Loucy (cell line): Measurements from ENCODE around the gene TBC1D1.

Experiments used
- H2AFZ ChIP-seq: fragments of 200-600 bp; sonication (generic); 2 replicates; pipeline ENCODE4 v1.6.0; 2016; ENCODE audit warnings: antibody characterized with exemption, mild to moderate bottlenecking, low read length, moderate library complexity
- H3F3A ChIP-seq: fragments of 200-600 bp; 2 replicates; pipeline ENCODE4 v1.6.0; 2016; ENCODE audit warnings: antibody characterized with exemption, low read depth, mild to moderate bottlenecking
- H3K27me3 ChIP-seq: fragments of 200-600 bp; sonication (generic); 2 replicates; pipeline ENCODE4 v1.6.1; 2014; ENCODE audit warnings: low read length, mild to moderate bottlenecking; ENCODE audit not compliant: insufficient read depth, poor library complexity, severe bottlenecking
- H3K36me3 ChIP-seq: fragments of 200-600 bp; sonication (generic); 2 replicates; pipeline ENCODE4 v1.6.1; 2016; ENCODE audit warnings: low read length; ENCODE audit not compliant: insufficient read depth
- H3K4me1 ChIP-seq: fragments of 200-600 bp; sonication (generic); 2 replicates; pipeline ENCODE4 v1.5.1; 2014; ENCODE audit warnings: low read length, mild to moderate bottlenecking; ENCODE audit not compliant: insufficient read depth, poor library complexity, severe bottlenecking
- H3K4me2 ChIP-seq: fragments of 200-600 bp; sonication (generic); 2 replicates; pipeline ENCODE4 v1.6.0; 2014; ENCODE audit warnings: antibody characterized with exemption, low read length, low read depth, mild to moderate bottlenecking; ENCODE audit not compliant: poor library complexity, severe bottlenecking
- H3K4me3 ChIP-seq: fragments of 200-600 bp; sonication (generic); 2 replicates; pipeline ENCODE4 v1.5.1; 2014; ENCODE audit warnings: low read length, mild to moderate bottlenecking, mixed read lengths; ENCODE audit not compliant: poor library complexity, severe bottlenecking
- H3K79me2 ChIP-seq: fragments of 200-600 bp; sonication (generic); 2 replicates; pipeline ENCODE4 v1.6.1; 2014; ENCODE audit warnings: low read length; ENCODE audit not compliant: insufficient read depth
- H3K9ac ChIP-seq: fragments of 200-600 bp; sonication (generic); 2 replicates; pipeline ENCODE4 v1.6.0; 2014; ENCODE audit warnings: mild to moderate bottlenecking, low read depth, low read length, moderate library complexity; ENCODE audit not compliant: poor library complexity, severe bottlenecking
- H3K9me2 ChIP-seq: fragments of 200-600 bp; sonication (generic); replicated peaks from 2 replicates; pipeline ENCODE4 v1.6.1; 2016; ENCODE audit warnings: low read depth, low read length, mixed read lengths
- H3K9me3 ChIP-seq: fragments of 200-600 bp; sonication (generic); 2 replicates; pipeline ENCODE4 v1.6.1; 2014; ENCODE audit warnings: mild to moderate bottlenecking, antibody characterized with exemption, low read length, low read depth; ENCODE audit not compliant: insufficient read depth
- H4K20me1 ChIP-seq: fragments of 200-600 bp; sonication (generic); 2 replicates; pipeline ENCODE4 v1.6.0; 2014; ENCODE audit warnings: antibody characterized with exemption, low read length, mild to moderate bottlenecking; ENCODE audit not compliant: insufficient read depth, poor library complexity, severe bottlenecking
- EZH2phosphoT487 ChIP-seq: fragments of 200-600 bp; IDR thresholded peaks from 2 replicates; pipeline ENCODE4 v1.6.1; 2018; ENCODE audit warnings: antibody characterized with exemption, mild to moderate bottlenecking, moderate library complexity, borderline replicate concordance
- TF ChIP-seq, protein P1 (sequence below): fragments of 200-600 bp; sonication (generic); conservative IDR thresholded peaks from 2 replicates; pipeline ENCODE4 v1.5.1; 2014; ENCODE audit warnings: mild to moderate bottlenecking, antibody characterized with exemption, low read length

Gene TBC1D1

DNA sequence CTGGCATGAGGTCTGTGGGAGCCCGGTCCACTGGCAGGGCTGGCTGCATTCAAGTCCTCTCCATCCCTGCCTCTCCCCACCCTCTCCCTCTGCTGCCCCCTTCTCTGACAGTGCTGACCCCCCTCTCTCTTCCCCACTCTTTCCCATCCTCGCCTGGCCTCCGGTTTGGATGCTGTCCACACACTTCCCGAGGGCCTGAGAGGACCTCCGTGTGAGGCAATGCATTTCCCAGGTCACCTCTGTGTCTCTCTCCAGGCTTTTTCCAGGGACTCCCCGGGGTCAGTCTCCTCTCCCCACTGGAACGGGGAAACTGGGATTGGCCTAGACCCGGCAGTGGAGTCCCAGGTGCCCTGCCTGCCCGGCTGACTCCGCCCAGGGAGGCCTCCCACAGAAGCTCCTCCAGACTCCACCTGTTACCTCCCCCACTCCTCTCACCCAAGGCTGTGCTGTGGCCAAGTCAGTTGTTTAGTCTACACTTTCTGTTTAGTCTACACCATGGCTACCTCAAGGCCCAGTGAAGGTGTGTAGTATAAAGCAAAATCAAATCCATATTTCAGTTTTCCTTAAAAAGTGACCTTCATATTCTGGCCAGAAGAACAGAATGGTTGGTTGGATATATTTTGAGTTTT, 216.1 kb downstream of the TBC1D1 start:
- no peaks in the 10 kb centered on the region for H3K27me3 ChIP-seq
- no peak overlapping the region for H3K4me2 ChIP-seq
- peaks cover 20% of the 10 kb centered on the region; the same call in 1 of the 2 replicates for H3K36me3 ChIP-seq
- H3K9me3 ChIP-seq, result no peaks in the 10 kb centered on the region
- no peaks in the 10 kb centered on the region for H3F3A ChIP-seq
- H3K9ac ChIP-seq, result no peak overlapping the region
- TF ChIP-seq EZH2phosphoT487, result no peak
- TF ChIP-seq, protein P1, sequence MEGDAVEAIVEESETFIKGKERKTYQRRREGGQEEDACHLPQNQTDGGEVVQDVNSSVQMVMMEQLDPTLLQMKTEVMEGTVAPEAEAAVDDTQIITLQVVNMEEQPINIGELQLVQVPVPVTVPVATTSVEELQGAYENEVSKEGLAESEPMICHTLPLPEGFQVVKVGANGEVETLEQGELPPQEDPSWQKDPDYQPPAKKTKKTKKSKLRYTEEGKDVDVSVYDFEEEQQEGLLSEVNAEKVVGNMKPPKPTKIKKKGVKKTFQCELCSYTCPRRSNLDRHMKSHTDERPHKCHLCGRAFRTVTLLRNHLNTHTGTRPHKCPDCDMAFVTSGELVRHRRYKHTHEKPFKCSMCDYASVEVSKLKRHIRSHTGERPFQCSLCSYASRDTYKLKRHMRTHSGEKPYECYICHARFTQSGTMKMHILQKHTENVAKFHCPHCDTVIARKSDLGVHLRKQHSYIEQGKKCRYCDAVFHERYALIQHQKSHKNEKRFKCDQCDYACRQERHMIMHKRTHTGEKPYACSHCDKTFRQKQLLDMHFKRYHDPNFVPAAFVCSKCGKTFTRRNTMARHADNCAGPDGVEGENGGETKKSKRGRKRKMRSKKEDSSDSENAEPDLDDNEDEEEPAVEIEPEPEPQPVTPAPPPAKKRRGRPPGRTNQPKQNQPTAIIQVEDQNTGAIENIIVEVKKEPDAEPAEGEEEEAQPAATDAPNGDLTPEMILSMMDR, result no peak
- no peak overlapping the region for H2AFZ ChIP-seq
- no peaks in the 10 kb centered on the region for H4K20me1 ChIP-seq
- no peaks in the 10 kb centered on the region for H3K9me2 ChIP-seq
- no peaks in the 10 kb centered on the region for H3K4me1 ChIP-seq
- H3K4me3 ChIP-seq, result no peak overlapping the region
- no peaks in the 10 kb centered on the region for H3K79me2 ChIP-seq

DNA sequence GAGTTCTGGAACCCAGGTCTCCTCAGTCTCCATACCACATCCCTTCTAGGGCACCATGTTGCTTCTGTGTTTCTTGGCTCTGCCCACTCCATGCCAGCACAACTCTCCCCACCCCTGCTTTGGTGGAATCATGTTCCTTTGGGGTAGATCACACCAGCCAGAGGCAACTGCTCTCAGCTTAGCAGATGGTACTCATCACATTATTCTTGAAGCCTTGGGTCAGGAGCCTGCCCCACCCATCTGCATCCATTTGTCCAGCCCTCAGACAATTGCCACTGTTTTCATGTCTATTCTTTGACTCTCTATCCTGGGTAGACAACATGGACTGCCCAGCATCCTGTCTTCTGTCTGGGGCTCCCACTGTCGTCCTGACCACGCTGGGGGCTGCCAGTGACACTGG, 216.9 kb downstream of the TBC1D1 start:
- H3K79me2 ChIP-seq, result no peaks in the 10 kb centered on the region
- H3K9me2 ChIP-seq, result no peaks in the 10 kb centered on the region
- H3K27me3 ChIP-seq, result no peaks in the 10 kb centered on the region
- TF ChIP-seq, protein P1, result no peak
- TF ChIP-seq EZH2phosphoT487, result no peak
- no peak overlapping the region for H3K4me3 ChIP-seq
- no peak overlapping the region for H3K4me2 ChIP-seq
- no peak overlapping the region for H2AFZ ChIP-seq
- no peaks in the 10 kb centered on the region for H3K4me1 ChIP-seq
- no peak overlapping the region for H3K9ac ChIP-seq
- no peaks in the 10 kb centered on the region for H4K20me1 ChIP-seq
- H3F3A ChIP-seq, result no peaks in the 10 kb centered on the region
- H3K9me3 ChIP-seq, result no peaks in the 10 kb centered on the region
- peaks cover 17% of the 10 kb centered on the region; the same call in 1 of the 2 replicates for H3K36me3 ChIP-seq

DNA sequence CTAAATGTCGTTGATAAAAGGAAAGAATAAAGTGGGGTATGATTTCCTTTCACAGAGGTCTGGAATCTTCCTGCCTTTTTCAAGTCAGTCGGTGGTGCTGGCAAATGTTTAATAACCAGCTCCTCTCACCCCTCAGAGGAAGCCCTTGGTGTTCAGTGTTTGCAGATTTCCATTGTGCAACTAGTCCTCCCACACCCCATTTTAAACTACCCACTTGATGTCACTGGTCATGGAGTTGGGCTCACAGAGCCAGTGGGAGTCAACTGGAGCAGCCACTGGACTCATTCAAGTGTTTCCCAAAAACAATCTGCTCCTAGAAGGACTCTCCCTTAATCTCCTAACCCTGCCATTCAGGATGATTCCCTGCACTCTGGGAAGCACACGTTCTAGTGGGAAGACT, 218.5 kb downstream of the TBC1D1 start:
- H3K27me3 ChIP-seq, result no peaks in the 10 kb centered on the region
- H3K4me2 ChIP-seq, result no peak overlapping the region
- H3F3A ChIP-seq, result no peaks in the 10 kb centered on the region
- no peaks in the 10 kb centered on the region for H3K79me2 ChIP-seq
- H3K9me2 ChIP-seq, result no peaks in the 10 kb centered on the region
- peaks cover 12% of the 10 kb centered on the region; the same call in 1 of the 2 replicates for H3K36me3 ChIP-seq
- no peak overlapping the region for H2AFZ ChIP-seq
- TF ChIP-seq, protein P1, result no peak
- no peak for TF ChIP-seq EZH2phosphoT487
- no peaks in the 10 kb centered on the region for H3K4me1 ChIP-seq
- no peaks in the 10 kb centered on the region for H3K9me3 ChIP-seq
- H4K20me1 ChIP-seq, result no peaks in the 10 kb centered on the region
- no peak overlapping the region for H3K9ac ChIP-seq
- no peak overlapping the region for H3K4me3 ChIP-seq
